Fibroblast of pulmonary artery (primary cell): ENCODE results near the gene ANO7.

Source experiments
- DNase-seq: peaks from one replicate; pipeline ENCODE4 v3.0.0-alpha.2; 2010; ENCODE audit warnings: low read depth
- H3K4me3 ChIP-seq: replicated peaks from 2 replicates; pipeline ENCODE4 v1.5.1; 2011; ENCODE audit warnings: low read depth, mild to moderate bottlenecking, control low read depth, low read length, moderate library complexity
- TF ChIP-seq, protein P1 (sequence below): IDR thresholded peaks from 2 replicates; pipeline ENCODE4 v1.5.1; 2011; ENCODE audit warnings: mild to moderate bottlenecking, control low read depth, low read length, inconsistent platforms; ENCODE audit errors: missing control alignments

Gene ANO7

DNA sequence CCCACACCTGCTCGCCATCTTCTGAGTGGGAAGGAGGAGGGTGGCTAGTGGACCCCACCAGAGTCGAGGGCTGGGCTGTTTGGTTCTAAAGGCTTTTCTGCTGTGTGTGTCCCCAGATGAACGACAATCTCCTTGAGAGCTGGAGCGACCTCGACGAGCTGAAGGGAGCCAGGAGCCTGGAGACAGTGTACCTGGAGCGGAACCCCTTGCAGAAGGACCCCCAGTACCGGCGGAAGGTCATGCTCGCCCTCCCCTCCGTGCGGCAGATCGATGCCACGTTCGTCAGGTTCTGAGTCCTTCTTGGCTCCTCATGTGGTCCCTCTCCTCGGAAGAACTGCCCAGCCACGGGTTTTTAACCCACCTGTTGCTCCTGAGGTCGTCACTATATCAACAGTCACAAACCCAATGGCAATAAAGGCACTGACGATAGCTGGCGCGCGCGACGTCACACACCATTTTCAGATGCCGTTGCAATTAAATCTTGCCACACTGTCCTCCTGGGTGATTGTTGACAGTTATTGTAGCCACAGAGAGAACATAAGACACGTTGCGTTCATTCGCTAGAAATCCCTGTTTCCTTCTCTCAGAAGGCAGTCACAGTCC lies 5.8 kb upstream of the ANO7 start:
- TF ChIP-seq, protein P1, sequence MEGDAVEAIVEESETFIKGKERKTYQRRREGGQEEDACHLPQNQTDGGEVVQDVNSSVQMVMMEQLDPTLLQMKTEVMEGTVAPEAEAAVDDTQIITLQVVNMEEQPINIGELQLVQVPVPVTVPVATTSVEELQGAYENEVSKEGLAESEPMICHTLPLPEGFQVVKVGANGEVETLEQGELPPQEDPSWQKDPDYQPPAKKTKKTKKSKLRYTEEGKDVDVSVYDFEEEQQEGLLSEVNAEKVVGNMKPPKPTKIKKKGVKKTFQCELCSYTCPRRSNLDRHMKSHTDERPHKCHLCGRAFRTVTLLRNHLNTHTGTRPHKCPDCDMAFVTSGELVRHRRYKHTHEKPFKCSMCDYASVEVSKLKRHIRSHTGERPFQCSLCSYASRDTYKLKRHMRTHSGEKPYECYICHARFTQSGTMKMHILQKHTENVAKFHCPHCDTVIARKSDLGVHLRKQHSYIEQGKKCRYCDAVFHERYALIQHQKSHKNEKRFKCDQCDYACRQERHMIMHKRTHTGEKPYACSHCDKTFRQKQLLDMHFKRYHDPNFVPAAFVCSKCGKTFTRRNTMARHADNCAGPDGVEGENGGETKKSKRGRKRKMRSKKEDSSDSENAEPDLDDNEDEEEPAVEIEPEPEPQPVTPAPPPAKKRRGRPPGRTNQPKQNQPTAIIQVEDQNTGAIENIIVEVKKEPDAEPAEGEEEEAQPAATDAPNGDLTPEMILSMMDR = no peak
- H3K4me3 ChIP-seq = no peak overlapping the region
- DNase-seq = no peak

DNA sequence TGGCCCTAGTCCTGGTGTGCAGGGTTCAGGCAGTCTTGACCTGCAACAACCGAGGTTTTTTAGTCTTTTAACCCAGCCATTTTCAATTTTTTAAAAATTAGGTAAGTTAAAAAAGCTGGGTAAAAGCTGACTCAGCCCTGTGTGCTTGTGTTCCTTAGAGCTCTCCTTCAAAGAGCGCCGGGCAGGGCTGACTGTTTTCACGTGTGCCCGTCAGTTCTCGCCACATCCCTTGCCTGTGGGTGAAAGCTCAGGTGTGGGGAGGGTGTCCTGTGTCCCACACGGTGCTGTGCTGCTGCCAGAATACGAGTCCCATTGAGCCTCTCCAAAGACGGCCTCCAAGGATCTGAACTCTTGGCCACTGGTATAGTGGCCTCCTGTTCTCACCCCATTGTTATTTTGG lies 5.3 kb upstream of the ANO7 start:
- no peak overlapping the region for H3K4me3 ChIP-seq
- TF ChIP-seq, protein P1 = no peak
- no peak for DNase-seq

DNA sequence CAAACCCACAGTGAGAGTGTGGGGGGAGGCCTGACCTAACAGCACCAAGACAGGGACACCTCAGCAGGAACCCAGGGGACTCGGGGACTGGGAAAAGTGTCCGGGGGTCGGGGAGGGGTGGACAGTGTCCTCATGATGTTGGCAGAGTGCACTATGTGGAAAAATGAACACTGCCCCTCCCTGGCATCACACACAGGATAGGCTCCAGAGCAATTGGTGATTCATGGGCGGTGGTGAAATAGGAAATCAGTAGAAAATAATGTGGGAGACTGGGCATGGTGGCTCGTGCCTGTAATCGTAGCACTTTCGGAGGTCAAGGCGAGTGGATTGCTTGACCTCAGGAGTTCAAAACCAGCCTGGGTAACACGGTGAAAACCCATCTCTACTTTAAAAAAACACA lies 3.6 kb upstream of the ANO7 start:
- TF ChIP-seq, protein P1 = no peak
- no peak overlapping the region for H3K4me3 ChIP-seq

DNA sequence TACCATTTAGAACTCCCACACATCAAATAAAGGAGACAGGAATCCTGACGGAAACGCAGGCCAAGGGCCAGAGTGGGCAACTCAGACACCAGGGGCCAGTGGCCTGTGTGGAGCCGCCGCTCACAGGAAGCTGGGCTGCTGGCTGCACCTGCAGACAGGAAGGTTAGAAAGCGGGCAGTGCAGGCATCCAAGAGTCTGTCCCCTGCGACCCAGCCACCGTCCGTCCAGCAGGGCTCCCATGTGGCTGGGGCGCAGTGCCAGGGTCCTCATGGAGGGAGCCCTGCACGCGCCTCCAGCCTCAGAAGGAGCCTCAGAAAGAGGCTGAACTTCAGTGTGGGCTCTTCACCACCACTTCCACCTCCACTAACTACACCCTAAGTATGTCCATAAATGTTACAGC lies 2.5 kb upstream of the ANO7 start:
- H3K4me3 ChIP-seq = no peak overlapping the region
- no peak for DNase-seq
- TF ChIP-seq, protein P1 = no peak

More for the DNA sequence above, 3.6 kb upstream of the ANO7 start:
- no peak for DNase-seq

DNA sequence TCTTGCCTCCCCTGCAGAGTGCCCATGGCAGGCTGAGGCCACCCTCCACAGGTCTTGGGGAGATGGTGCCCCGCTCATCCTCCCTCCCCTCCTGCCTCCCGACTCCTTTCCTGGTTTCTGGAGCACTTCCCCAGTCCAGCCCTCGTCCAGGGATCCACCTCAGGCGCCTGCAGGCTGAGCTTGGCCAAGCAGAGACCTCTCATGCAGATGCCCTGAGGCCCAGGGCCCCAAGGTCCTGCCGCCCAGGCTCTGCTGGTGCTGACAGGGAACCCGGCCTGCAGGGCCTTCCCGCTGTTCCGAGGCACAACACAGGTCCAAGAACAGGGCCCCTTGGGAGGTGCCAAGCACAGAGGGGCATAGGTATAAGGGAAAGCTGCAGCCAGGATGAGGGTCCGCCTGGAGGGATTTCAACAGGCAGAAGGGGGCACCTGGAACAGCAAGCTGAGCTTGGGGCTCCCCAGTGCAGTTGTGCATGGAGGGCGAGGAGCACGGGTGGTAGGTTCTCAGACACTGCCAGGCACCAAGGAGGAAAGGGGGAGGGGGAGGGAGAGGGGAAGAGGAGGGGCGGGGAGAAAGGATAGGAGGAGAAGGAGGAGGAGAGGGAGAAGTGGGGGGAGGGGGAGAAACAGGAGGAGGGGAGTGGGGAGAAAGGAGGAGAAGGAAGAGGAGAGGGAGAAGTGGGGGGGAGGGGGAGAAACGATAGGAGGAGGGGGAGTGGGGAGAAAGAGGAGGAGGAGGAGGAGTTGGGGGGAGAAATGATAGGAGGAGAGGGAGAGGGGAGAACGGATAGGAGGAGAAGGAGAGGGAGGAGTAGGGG lies 1.2 kb upstream of the ANO7 start:
- no peak for DNase-seq
- TF ChIP-seq, protein P1 = no peak

DNA sequence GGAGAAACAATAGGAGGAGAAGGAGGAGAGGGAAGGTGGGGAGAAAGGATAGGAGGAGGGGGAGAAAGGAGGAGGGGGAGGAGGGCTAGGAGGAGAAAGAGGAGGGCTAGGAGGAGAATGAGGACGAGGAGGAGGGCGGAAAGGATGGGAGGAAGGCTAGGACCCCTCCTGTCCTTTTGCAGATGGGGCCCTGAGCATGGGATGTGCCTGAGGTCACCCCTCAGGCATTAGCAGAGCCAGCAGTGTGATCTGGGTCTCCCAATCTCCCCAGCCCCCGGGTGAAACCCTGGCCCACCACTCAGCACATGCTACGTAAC lies 601 bp upstream of the ANO7 start:
- TF ChIP-seq, protein P1 = no peak
- H3K4me3 ChIP-seq = no peak overlapping the region
- DNase-seq = no peak

More for the DNA sequence above, 1.2 kb upstream of the ANO7 start:
- no peak overlapping the region for H3K4me3 ChIP-seq
